CD4-positive, alpha-beta memory T cell (primary cell): Measurements from ENCODE around the gene PLEKHO2. TPM values are rescaled to one million over a fixed set of nuclear protein-coding genes. Genes with fewer than 3 reads are reported as not detected.
"Not testable (repeated sequence)": the region's sequence is repeated elsewhere in the genome, so short reads cannot be mapped to it uniquely, and the experiment has no call there.

Experiments
- CTCF ChIA-PET: fragments of 350-600 bp; sonication (Branson Sonifier 250); formaldehyde crosslinking; loops from one replicate; lab custom pipeline; 2021; ENCODE audit warnings: inconsistent platforms; ENCODE audit not compliant: partially characterized antibody; lab: Charles Lee
- POLR2A ChIA-PET: fragments of 350-600 bp; sonication (Branson Sonifier 250); formaldehyde crosslinking; loops from one replicate; lab custom pipeline; 2021; ENCODE audit not compliant: partially characterized antibody; lab: Charles Lee
- DNase-seq, 5 donors: peaks; one replicate each; pipeline versions ENCODE4 v3.0.0 to v3.0.0-alpha.2; 2020 to 2022; ENCODE audit warnings: mixed read lengths in 1 of 5
- H3K27ac ChIP-seq: one replicate; pipeline ENCODE4 v1.7.0; 2013; ENCODE audit warnings: low read depth, low read length
- H3K27me3 ChIP-seq: 2 replicates; pipeline ENCODE4 v1.7.0; 2013; ENCODE audit warnings: mild to moderate bottlenecking, low read length, moderate library complexity; ENCODE audit not compliant: insufficient read depth
- H3K36me3 ChIP-seq: 2 replicates; pipeline ENCODE4 v1.7.0; 2013; ENCODE audit warnings: mild to moderate bottlenecking, low read length, moderate library complexity; ENCODE audit not compliant: insufficient read depth
- H3K4me1 ChIP-seq: 2 replicates; pipeline ENCODE4 v1.7.0; 2013; ENCODE audit warnings: mild to moderate bottlenecking, low read length, moderate library complexity; ENCODE audit not compliant: insufficient read depth
- H3K4me3 ChIP-seq, 2 donors: one replicate each; pipeline ENCODE4 v1.7.0; 2013; ENCODE audit warnings: low read length in 2 of 2, mild to moderate bottlenecking in 1 of 2
- H3K9me3 ChIP-seq, 2 donors: one replicate each; pipeline ENCODE4 v1.7.0; 2013; ENCODE audit warnings: low read length in 2 of 2, control low read depth in 1 of 2; ENCODE audit not compliant: control insufficient read depth in 1 of 2
- H3K27ac Mint-ChIP-seq, 7 donors: one replicate each; pipeline ENCODE4 v1.8.0; 2020 to 2021; ENCODE audit warnings: mixed read lengths in 7 of 7, mild to moderate bottlenecking in 6 of 7, inconsistent platforms in 3 of 7, moderate library complexity in 3 of 7
- H3K27me3 Mint-ChIP-seq, 2 donors: one replicate each; pipeline ENCODE4 v1.8.0; 2020 to 2021; ENCODE audit warnings: mixed read lengths in 2 of 2
- H3K36me3 Mint-ChIP-seq, 2 donors: one replicate each; pipeline ENCODE4 v1.8.0; 2020 to 2021; ENCODE audit warnings: mixed read lengths in 2 of 2, inconsistent platforms in 1 of 2, mild to moderate bottlenecking in 1 of 2
- H3K4me1 Mint-ChIP-seq, 4 donors: one replicate each; pipeline ENCODE4 v1.8.0; 2020 to 2021; ENCODE audit warnings: mixed read lengths in 4 of 4, mild to moderate bottlenecking in 1 of 4
- H3K4me3 Mint-ChIP-seq, 8 donors: one replicate each; pipeline ENCODE4 v1.8.0; 2020 to 2021; ENCODE audit warnings: mixed read lengths in 8 of 8, mild to moderate bottlenecking in 7 of 8, moderate library complexity in 6 of 8, inconsistent platforms in 3 of 8
- H3K9me3 Mint-ChIP-seq, 8 donors: one replicate each; pipeline ENCODE4 v1.8.0; 2020 to 2021; ENCODE audit warnings: mixed read lengths in 8 of 8, mild to moderate bottlenecking in 5 of 8, inconsistent platforms in 3 of 8, moderate library complexity in 1 of 8
- intact Hi-C: fragments of 100-400 bp; cut with micrococcal nuclease; formaldehyde crosslinking; loops from one replicate; pipeline ENCODE4 v1.15.1; 2023
- polyA plus RNA-seq, 2 donors: library from polyadenylated mRNA; unstranded; fragments of 300-500 nt; fragmentation: Illumina TruSeq; gene quantifications; one replicate each; pipeline ENCODE4 v1.2.3, GENCODE V29; 2021
- total RNA-seq, 2 experiments: library from RNA; stranded (reverse); gene quantifications; one replicate each; pipeline ENCODE4 v1.2.3, GENCODE V29; 2021

Gene PLEKHO2
- total RNA-seq (10 to 100 TPM; 22.7 to 24.1 TPM), polyA plus RNA-seq (10 to 100 TPM; 10.6 to 29.1 TPM)

GRCh38 chr15:64841344-64842095, at the start of gene PLEKHO2:
Gene PLEKHO2, plus strand, starts transcription at chr15:64841915. Its CDS starts 102 bp downstream, at chr15:64842017.
- peaks cover 0 to 10% of the 10 kb centered on the region in 2 donors for H3K36me3 Mint-ChIP-seq
- Histone ChIP-seq H3K36me3 (no peaks in the 10 kb centered on the region), H3K4me1 (peaks cover 90% of the 10 kb centered on the region), H3K27ac (peak within 1 kb of the TSS; percentile 84), H3K4me3 (peak within 1 kb of the TSS; percentile 81 to 88), H3K9me3 (no peaks in the 10 kb centered on the region), H3K27me3 (no peaks in the 10 kb centered on the region)
- H3K4me3 Mint-ChIP-seq: peak within 1 kb of the TSS; percentile 85 to 99 (median 98)
- no peaks in the 10 kb centered on the region for H3K27me3 Mint-ChIP-seq
- DNase-seq: peak; percentile 83 to 95 (median 87)
- ChIA-PET CTCF (interaction anchor here (0.7 to 9.3 kb wide), 7 partner anchors 9 to 114 kb away, joined by 3 to 162 read pairs (median 8); partner anchors contain the start of gene PIF1), POLR2A (interaction anchor here (0.6 to 16.3 kb wide), 7 partner anchors 16 to 292 kb away, joined by 3 to 331 read pairs (median 3); partner anchors contain the start of genes PDCD7 and PIF1)
- peak within 1 kb of the TSS; percentile 78 to 99 (median 97) for H3K27ac Mint-ChIP-seq
- peaks cover 55 to 86% (median 70%) of the 10 kb centered on the region in 4 donors for H3K4me1 Mint-ChIP-seq
- H3K9me3 Mint-ChIP-seq: peaks cover 0 to 2% (median 0%) of the 10 kb centered on the region in 8 donors
- intact Hi-C loops: loop anchor here (1.0 to 5.0 kb wide), 4 partner anchors 17 to 151 kb away; partner anchors contain the start of gene PIF1

GRCh38 chr15:64792282-64792681, 49.4 kb upstream of the PLEKHO2 start:
- no peaks in the 10 kb centered on the region for H3K36me3 Mint-ChIP-seq
- Histone ChIP-seq H3K4me1 (no peaks in the 10 kb centered on the region), H3K9me3 (no peaks in the 10 kb centered on the region), H3K27me3 (no peaks in the 10 kb centered on the region), H3K4me3 (no peak overlapping the region), H3K27ac (no peak overlapping the region), H3K36me3 (no peaks in the 10 kb centered on the region)
- no peak overlapping the region for H3K27ac Mint-ChIP-seq
- ChIA-PET CTCF (interaction anchor here (1.0 kb wide), 1 partner anchor 405 kb away, joined by 3 read pairs; no protein-coding TSS in a partner anchor), POLR2A (no interaction called here)
- intact Hi-C loops: no loop called here
- DNase-seq: no peak
- H3K4me3 Mint-ChIP-seq: no peak overlapping the region
- no peaks in the 10 kb centered on the region for H3K27me3 Mint-ChIP-seq
- peaks cover 0 to 2% (median 0%) of the 10 kb centered on the region in 8 donors for H3K9me3 Mint-ChIP-seq
- no peaks in the 10 kb centered on the region for H3K4me1 Mint-ChIP-seq

GRCh38 chr15:64795299-64795698, 46.4 kb upstream of the PLEKHO2 start:
- H3K27me3 ChIP-seq, H3K9me3 Mint-ChIP-seq, CTCF ChIA-PET, H3K4me1 ChIP-seq, POLR2A ChIA-PET, H3K4me3 Mint-ChIP-seq, H3K36me3 Mint-ChIP-seq, H3K27ac ChIP-seq, intact Hi-C loops, H3K9me3 ChIP-seq, H3K4me3 ChIP-seq, H3K36me3 ChIP-seq, H3K4me1 Mint-ChIP-seq, DNase-seq, H3K27me3 Mint-ChIP-seq, H3K27ac Mint-ChIP-seq: not testable (repeated sequence)

- DNase-seq, H3K27ac ChIP-seq, H3K4me1 Mint-ChIP-seq, H3K4me3 ChIP-seq, H3K9me3 Mint-ChIP-seq, H3K27me3 ChIP-seq, H3K27ac Mint-ChIP-seq, intact Hi-C loops, H3K9me3 ChIP-seq, H3K36me3 ChIP-seq, POLR2A ChIA-PET, CTCF ChIA-PET, H3K27me3 Mint-ChIP-seq, H3K36me3 Mint-ChIP-seq, H3K4me3 Mint-ChIP-seq, H3K4me1 ChIP-seq: not testable (repeated sequence)
Observed at GRCh38 chr15:64795921-64796320, 45.8 kb upstream of the PLEKHO2 start.

- H3K36me3 ChIP-seq, H3K27ac ChIP-seq, H3K4me1 Mint-ChIP-seq, H3K9me3 ChIP-seq, H3K27me3 Mint-ChIP-seq, POLR2A ChIA-PET, H3K4me1 ChIP-seq, intact Hi-C loops, H3K27me3 ChIP-seq, CTCF ChIA-PET, DNase-seq, H3K36me3 Mint-ChIP-seq, H3K27ac Mint-ChIP-seq, H3K4me3 ChIP-seq, H3K9me3 Mint-ChIP-seq, H3K4me3 Mint-ChIP-seq: not testable (repeated sequence)
Observed at GRCh38 chr15:64798905-64799304, 42.8 kb upstream of the PLEKHO2 start.

- CTCF ChIA-PET: interaction anchor here (0.7 to 3.0 kb wide), 2 partner anchors 10 to 72 kb away, joined by 3 to 18 read pairs; no protein-coding TSS in a partner anchor
- H3K4me3 ChIP-seq: no peak overlapping the region
- POLR2A ChIA-PET: no interaction called here
- Mint-ChIP-seq H3K27me3 (no peaks in the 10 kb centered on the region), H3K27ac (no peak overlapping the region), H3K9me3 (peaks cover 0 to 1% (median 0%) of the 10 kb centered on the region in 8 donors), H3K36me3 (no peaks in the 10 kb centered on the region), H3K4me1 (no peaks in the 10 kb centered on the region), H3K4me3 (no peak overlapping the region)
- H3K27ac ChIP-seq: no peak overlapping the region
- no peaks in the 10 kb centered on the region for H3K4me1 ChIP-seq
- intact Hi-C loops: no loop called here
- H3K27me3 ChIP-seq: no peaks in the 10 kb centered on the region
- no peaks in the 10 kb centered on the region for H3K36me3 ChIP-seq
- DNase-seq: no peak
- no peaks in the 10 kb centered on the region for H3K9me3 ChIP-seq
Observed at GRCh38 chr15:64800476-64800875, 41.2 kb upstream of the PLEKHO2 start.

GRCh38 chr15:64803526-64803925, 38.2 kb upstream of the PLEKHO2 start:
- ChIA-PET POLR2A (no interaction called here), CTCF (interaction anchor here (1.9 kb wide), 1 partner anchor 70 kb away, joined by 4 read pairs; no protein-coding TSS in a partner anchor)
- Mint-ChIP-seq H3K4me3 (no peak overlapping the region), H3K36me3 (no peaks in the 10 kb centered on the region), H3K27ac (no peak overlapping the region), H3K4me1 (no peaks in the 10 kb centered on the region), H3K27me3 (no peaks in the 10 kb centered on the region), H3K9me3 (peaks cover 0 to 1% (median 0%) of the 10 kb centered on the region in 8 donors)
- Histone ChIP-seq H3K4me1 (no peaks in the 10 kb centered on the region), H3K4me3 (no peak overlapping the region), H3K27me3 (no peaks in the 10 kb centered on the region), H3K9me3 (no peaks in the 10 kb centered on the region), H3K27ac (no peak overlapping the region), H3K36me3 (no peaks in the 10 kb centered on the region)
- intact Hi-C loops: no loop called here
- no peak for DNase-seq
